ENCODE results near the gene CRBN. TPM values are rescaled to one million over a fixed set of nuclear protein-coding genes. Genes with fewer than 3 reads are reported as not detected.
A peak's percentile ranks its signal among the peaks of the same experiment; 100 is the strongest.

Gene CRBN
- total and polyA plus RNA-seq, 2 of the 13 experiments (the other 11 are each of a cell fraction or from before 2014, with no cell fraction given), result 30.8 to 36.1 TPM

GRCh38 chr3:3179407-3180094 lies at the start of gene CRBN (continued):
- TF ChIP-seq, protein P1, sequence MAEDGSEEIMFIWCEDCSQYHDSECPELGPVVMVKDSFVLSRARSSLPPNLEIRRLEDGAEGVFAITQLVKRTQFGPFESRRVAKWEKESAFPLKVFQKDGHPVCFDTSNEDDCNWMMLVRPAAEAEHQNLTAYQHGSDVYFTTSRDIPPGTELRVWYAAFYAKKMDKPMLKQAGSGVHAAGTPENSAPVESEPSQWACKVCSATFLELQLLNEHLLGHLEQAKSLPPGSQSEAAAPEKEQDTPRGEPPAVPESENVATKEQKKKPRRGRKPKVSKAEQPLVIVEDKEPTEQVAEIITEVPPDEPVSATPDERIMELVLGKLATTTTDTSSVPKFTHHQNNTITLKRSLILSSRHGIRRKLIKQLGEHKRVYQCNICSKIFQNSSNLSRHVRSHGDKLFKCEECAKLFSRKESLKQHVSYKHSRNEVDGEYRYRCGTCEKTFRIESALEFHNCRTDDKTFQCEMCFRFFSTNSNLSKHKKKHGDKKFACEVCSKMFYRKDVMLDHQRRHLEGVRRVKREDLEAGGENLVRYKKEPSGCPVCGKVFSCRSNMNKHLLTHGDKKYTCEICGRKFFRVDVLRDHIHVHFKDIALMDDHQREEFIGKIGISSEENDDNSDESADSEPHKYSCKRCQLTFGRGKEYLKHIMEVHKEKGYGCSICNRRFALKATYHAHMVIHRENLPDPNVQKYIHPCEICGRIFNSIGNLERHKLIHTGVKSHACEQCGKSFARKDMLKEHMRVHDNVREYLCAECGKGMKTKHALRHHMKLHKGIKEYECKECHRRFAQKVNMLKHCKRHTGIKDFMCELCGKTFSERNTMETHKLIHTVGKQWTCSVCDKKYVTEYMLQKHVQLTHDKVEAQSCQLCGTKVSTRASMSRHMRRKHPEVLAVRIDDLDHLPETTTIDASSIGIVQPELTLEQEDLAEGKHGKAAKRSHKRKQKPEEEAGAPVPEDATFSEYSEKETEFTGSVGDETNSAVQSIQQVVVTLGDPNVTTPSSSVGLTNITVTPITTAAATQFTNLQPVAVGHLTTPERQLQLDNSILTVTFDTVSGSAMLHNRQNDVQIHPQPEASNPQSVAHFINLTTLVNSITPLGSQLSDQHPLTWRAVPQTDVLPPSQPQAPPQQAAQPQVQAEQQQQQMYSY (CRISPR knock-in tag; IDR thresholded peaks at IDR 0.05), result peak; percentile 54; the same call in 1 of the 2 replicates
- peak; percentile 80; the same call in 1 of the 2 replicates for TF ChIP-seq HOXD1 (CRISPR knock-in tag; IDR thresholded peaks at IDR 0.05)
- peak; percentile 60; the same call in 1 of the 2 replicates for TF ChIP-seq NAIF1 (CRISPR knock-in tag; IDR thresholded peaks at IDR 0.05; ENCODE audit: borderline replicate concordance)
- TF ChIP-seq ZNF883 (CRISPR knock-in tag; IDR thresholded peaks at IDR 0.05; ENCODE audit: not compliant biosample characterization), result peak; percentile 95
- TF ChIP-seq FLYWCH1 (CRISPR knock-in tag; IDR thresholded peaks at IDR 0.05), result 0 out of 2 replicates have a peak, but pooled peaks have one; percentile 48
- peak; percentile 69 for TF ChIP-seq RAD21 (CRISPR knock-in tag; IDR thresholded peaks at IDR 0.05)
- peak; percentile 54 for TF ChIP-seq STAG1 (CRISPR knock-in tag; IDR thresholded peaks at IDR 0.05)
- no peak for TF ChIP-seq U2AF2 (IDR thresholded peaks at IDR 0.05; ENCODE audit: low read depth, low read length)
- TF ChIP-seq HMG20B (CRISPR knock-in tag; conservative IDR thresholded peaks at IDR 0.05), result peak; percentile 63; the same call in 1 of the 2 replicates
- no peak for TF ChIP-seq ZEB1 (IDR thresholded peaks at IDR 0.05; ENCODE audit: insufficient replicate concordance, low read depth)
- no peak for TF ChIP-seq ZFP36 (IDR thresholded peaks at IDR 0.05; ENCODE audit: borderline replicate concordance, low read depth, low read length, partially characterized antibody)
- peak; percentile 71; the same call in 1 of the 2 replicates for TF ChIP-seq FIP1L1 (IDR thresholded peaks at IDR 0.05; ENCODE audit: borderline replicate concordance, insufficient read depth, low read depth, low read length)
- TF ChIP-seq ZFAT (CRISPR knock-in tag; conservative IDR thresholded peaks at IDR 0.05), result 0 out of 2 replicates have a peak, but pooled peaks have one; percentile 26
- TF ChIP-seq, protein P2, sequence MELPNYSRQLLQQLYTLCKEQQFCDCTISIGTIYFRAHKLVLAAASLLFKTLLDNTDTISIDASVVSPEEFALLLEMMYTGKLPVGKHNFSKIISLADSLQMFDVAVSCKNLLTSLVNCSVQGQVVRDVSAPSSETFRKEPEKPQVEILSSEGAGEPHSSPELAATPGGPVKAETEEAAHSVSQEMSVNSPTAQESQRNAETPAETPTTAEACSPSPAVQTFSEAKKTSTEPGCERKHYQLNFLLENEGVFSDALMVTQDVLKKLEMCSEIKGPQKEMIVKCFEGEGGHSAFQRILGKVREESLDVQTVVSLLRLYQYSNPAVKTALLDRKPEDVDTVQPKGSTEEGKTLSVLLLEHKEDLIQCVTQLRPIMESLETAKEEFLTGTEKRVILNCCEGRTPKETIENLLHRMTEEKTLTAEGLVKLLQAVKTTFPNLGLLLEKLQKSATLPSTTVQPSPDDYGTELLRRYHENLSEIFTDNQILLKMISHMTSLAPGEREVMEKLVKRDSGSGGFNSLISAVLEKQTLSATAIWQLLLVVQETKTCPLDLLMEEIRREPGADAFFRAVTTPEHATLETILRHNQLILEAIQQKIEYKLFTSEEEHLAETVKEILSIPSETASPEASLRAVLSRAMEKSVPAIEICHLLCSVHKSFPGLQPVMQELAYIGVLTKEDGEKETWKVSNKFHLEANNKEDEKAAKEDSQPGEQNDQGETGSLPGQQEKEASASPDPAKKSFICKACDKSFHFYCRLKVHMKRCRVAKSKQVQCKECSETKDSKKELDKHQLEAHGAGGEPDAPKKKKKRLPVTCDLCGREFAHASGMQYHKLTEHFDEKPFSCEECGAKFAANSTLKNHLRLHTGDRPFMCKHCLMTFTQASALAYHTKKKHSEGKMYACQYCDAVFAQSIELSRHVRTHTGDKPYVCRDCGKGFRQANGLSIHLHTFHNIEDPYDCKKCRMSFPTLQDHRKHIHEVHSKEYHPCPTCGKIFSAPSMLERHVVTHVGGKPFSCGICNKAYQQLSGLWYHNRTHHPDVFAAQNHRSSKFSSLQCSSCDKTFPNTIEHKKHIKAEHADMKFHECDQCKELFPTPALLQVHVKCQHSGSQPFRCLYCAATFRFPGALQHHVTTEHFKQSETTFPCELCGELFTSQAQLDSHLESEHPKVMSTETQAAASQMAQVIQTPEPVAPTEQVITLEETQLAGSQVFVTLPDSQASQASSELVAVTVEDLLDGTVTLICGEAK (IDR thresholded peaks at IDR 0.05), result no peak
- TF ChIP-seq, protein P2 (CRISPR knock-in tag; IDR thresholded peaks at IDR 0.05), result peak; percentile 87
- no peak for TF ChIP-seq ARNT (IDR thresholded peaks at IDR 0.05)
- TF ChIP-seq ELF1 (CRISPR knock-in tag; IDR thresholded peaks at IDR 0.05), result 0 out of 2 replicates have a peak, but pooled peaks have one; percentile 45
- TF ChIP-seq RNF2 (conservative IDR thresholded peaks at IDR 0.05; ENCODE audit: low read depth), result peak; percentile 69

All from HepG2 (cell line).